Lower leg skin (tissue), 3 donors: ENCODE data around the gene SLC7A9.

ENCODE experiments used
- CTCF ChIP-seq, 3 donors: fragments of 450-650 bp; IDR thresholded peaks; one replicate each; pipeline ENCODE4 v1.5.1; 2016; ENCODE audit warnings: antibody characterized with exemption in 3 of 3, mild to moderate bottlenecking in 3 of 3, moderate library complexity in 2 of 3
- POLR2A ChIP-seq, 2 donors: fragments of 450-650 bp; IDR thresholded peaks; one replicate each; pipeline ENCODE4 v1.6.1; 2016 to 2017; ENCODE audit warnings: antibody characterized with exemption in 2 of 2, mild to moderate bottlenecking in 1 of 2, moderate library complexity in 1 of 2

GRCh38 chr19:32824916-32825608, 44.5 kb downstream of the SLC7A9 start:
- TF ChIP-seq CTCF (IDR thresholded peaks at IDR 0.05) (no peak), POLR2A (IDR thresholded peaks at IDR 0.05) (no peak)
